B cell (primary cell): ENCODE data around the gene UQCR10. TPM values are rescaled to one million over a fixed set of nuclear protein-coding genes. Genes with fewer than 3 reads are reported as not detected.

Source experiments
- ATAC-seq: fragments of 200-7000 bp; cut with Tn5 transposase; one replicate; pipeline ENCODE4 v1.10.0; 2021; ENCODE audit warnings: low read depth, mild to moderate bottlenecking, moderate number of reproducible peaks, moderate library complexity
- CTCF ChIA-PET: fragments of 350-600 bp; sonication (Branson Sonifier 250); formaldehyde crosslinking; loops from one replicate; lab custom pipeline; 2021; ENCODE audit warnings: antibody characterized with exemption, inconsistent platforms; lab: Charles Lee
- POLR2A ChIA-PET: fragments of 350-600 bp; sonication (Branson Sonifier 250); formaldehyde crosslinking; loops from one replicate; lab custom pipeline; 2021; ENCODE audit warnings: antibody characterized with exemption; lab: Charles Lee
- DNase-seq: peaks from one replicate; pipeline ENCODE4 v3.0.0; 2013
- H2AFZ ChIP-seq: 2 replicates; pipeline ENCODE4 v1.6.1; 2012; ENCODE audit warnings: mild to moderate bottlenecking, low read depth, low read length; ENCODE audit not compliant: insufficient read depth, poor library complexity, severe bottlenecking
- H3K27ac ChIP-seq, 2 donors: 1 replicate in 1 of 2; 2 replicates in 1 of 2; pipeline ENCODE4 v1.5.1; 2012 to 2013; ENCODE audit warnings: low read length in 2 of 2, mild to moderate bottlenecking in 2 of 2, moderate library complexity in 1 of 2
- H3K27me3 ChIP-seq, 4 experiments: fragments of 200-600 bp in 1 of 4; sonication (generic) in 1 of 4; replicated peaks in 1 of 4; 1 replicate in 2 of 4; 2 replicates in 2 of 4; pipeline versions ENCODE4 v1.6.1 to v1.7.0; 2013 to 2016; ENCODE audit warnings: low read length in 3 of 4, mild to moderate bottlenecking in 2 of 4, mixed read lengths in 1 of 4, moderate library complexity in 1 of 4; ENCODE audit not compliant: insufficient read depth in 4 of 4, control insufficient read depth in 3 of 4; ENCODE audit errors: control extremely low read depth in 1 of 4
- H3K36me3 ChIP-seq, 2 experiments: replicated peaks in 1 of 2; 1 replicate in 1 of 2; 2 replicates in 1 of 2; pipeline versions ENCODE4 v1.6.1 to v1.7.1; 2013; ENCODE audit warnings: low read length in 1 of 2; ENCODE audit not compliant: insufficient read depth in 2 of 2, control insufficient read depth in 1 of 2; ENCODE audit errors: control extremely low read depth in 1 of 2, extremely low read depth in 1 of 2
- H3K4me1 ChIP-seq, 2 donors: fragments of 200-600 bp in 1 of 2; sonication (generic) in 1 of 2; 1 replicate in 1 of 2; 2 replicates in 1 of 2; pipeline versions ENCODE4 v1.5.1 to v1.6.1; 2013 to 2017; ENCODE audit warnings: low read length in 2 of 2; ENCODE audit not compliant: control insufficient read depth in 2 of 2, insufficient read depth in 2 of 2
- H3K4me2 ChIP-seq: replicated peaks from 2 replicates; pipeline ENCODE3; 2012; ENCODE audit warnings: mild to moderate bottlenecking, low read depth, low read length; ENCODE audit not compliant: poor library complexity, severe bottlenecking
- H3K4me3 ChIP-seq, 5 experiments: fragments of 200-600 bp in 1 of 5; sonication (generic) in 1 of 5; 1 replicate in 3 of 5; 2 replicates in 2 of 5; pipeline versions ENCODE4 v1.5.1 to v1.7.0; 2011 to 2016; ENCODE audit warnings: low read length in 4 of 5, mild to moderate bottlenecking in 4 of 5, low read depth in 2 of 5, control low read depth in 1 of 5, moderate library complexity in 1 of 5; ENCODE audit not compliant: insufficient read depth in 1 of 5; ENCODE audit errors: control extremely low read depth in 1 of 5, extremely low read depth in 1 of 5
- H3K79me2 ChIP-seq: fragments of 200-600 bp; sonication (generic); one replicate; pipeline ENCODE4 v1.6.0; 2016; ENCODE audit warnings: low read length; ENCODE audit not compliant: control insufficient read depth, insufficient read depth
- H3K9ac ChIP-seq: fragments of 200-600 bp; sonication (generic); 2 replicates; pipeline ENCODE4 v1.6.1; 2017; ENCODE audit warnings: mild to moderate bottlenecking, low read length, moderate library complexity
- H3K9me3 ChIP-seq, 3 donors: one replicate each; pipeline versions ENCODE4 v1.6.1 to v1.7.1; 2013; ENCODE audit warnings: low read length in 2 of 3; ENCODE audit not compliant: control insufficient read depth in 2 of 3, insufficient read depth in 1 of 3; ENCODE audit errors: control extremely low read depth in 1 of 3
- H4K20me1 ChIP-seq: 2 replicates; pipeline ENCODE4 v1.6.0; 2012; ENCODE audit warnings: mild to moderate bottlenecking, low read length; ENCODE audit not compliant: insufficient read depth, control insufficient read depth, poor library complexity, severe bottlenecking
- H3K27ac Mint-ChIP-seq: one replicate; pipeline ENCODE4 v1.8.0; 2021; ENCODE audit warnings: mixed read lengths
- H3K27me3 Mint-ChIP-seq: one replicate; pipeline ENCODE4 v1.8.0; 2021; ENCODE audit warnings: mixed read lengths
- H3K4me1 Mint-ChIP-seq: one replicate; pipeline ENCODE4 v1.8.0; 2021; ENCODE audit warnings: mixed read lengths
- H3K4me3 Mint-ChIP-seq: one replicate; pipeline ENCODE4 v1.8.0; 2021; ENCODE audit warnings: mixed read lengths
- H3K9me3 Mint-ChIP-seq: one replicate; pipeline ENCODE4 v1.8.0; 2022; ENCODE audit warnings: mixed read lengths; ENCODE audit not compliant: insufficient read depth
- EZH2 ChIP-seq: IDR thresholded peaks from 2 replicates; pipeline ENCODE4 v1.6.1; 2012; ENCODE audit warnings: borderline replicate concordance, low read depth, mild to moderate bottlenecking, moderate library complexity, low read length; ENCODE audit not compliant: insufficient read depth, poor library complexity, severe bottlenecking
- WGBS: methylation state at CpG from one replicate; pipeline ENCODE4 v1.1.5; 2013; ENCODE audit warnings: missing lambda C conversion rate; ENCODE audit not compliant: insufficient coverage; 5-methylcytosine and 5-hydroxymethylcytosine counted together
- intact Hi-C: fragments of 100-400 bp; cut with micrococcal nuclease; formaldehyde crosslinking; loops from one replicate; pipeline ENCODE4 v1.10.0; 2022
- polyA plus RNA-seq: library from polyadenylated mRNA; depleted of rRNA; stranded (reverse); fragments of >200 nt; gene quantifications from 2 replicates; pipeline ENCODE4 v1.2.3, GENCODE V29; 2012
- total RNA-seq, 2 donors: library from RNA; stranded (reverse); fragments of 120-200 nt in 1 of 2; gene quantifications; 1 replicate in 1 of 2; 2 replicates in 1 of 2; pipeline versions ENCODE4 v1.2.3 to v1.2.4, GENCODE V29; 2013 to 2022
- TF ChIP-seq, protein P1 (sequence below): fragments of 200-600 bp; IDR thresholded peaks from one replicate; pipeline ENCODE4 v1.8.0; 2022; ENCODE audit warnings: antibody characterized with exemption, mild to moderate bottlenecking

UQCR10 gene
- total and polyA plus RNA-seq, 2 donors (not counting 1 experiment from before 2014, with no cell fraction given) = 41.0 to 67.6 TPM

- Histone ChIP-seq H3K27ac (no peak overlapping the region), H3K79me2 (no peaks in the 10 kb centered on the region), H3K9ac (no peak overlapping the region), H3K4me3 (no peak overlapping the region), H3K9me3 (no peaks in the 10 kb centered on the region), H3K4me2 (no peak overlapping the region), H4K20me1 (no peaks in the 10 kb centered on the region), H2AFZ (no peak overlapping the region), H3K27me3 (no peaks in the 10 kb centered on the region), H3K36me3 (peaks cover 0 to 83% of the 10 kb centered on the region in 2 experiments), H3K4me1 (peaks cover 7 to 24% of the 10 kb centered on the region in 2 donors)
- 95% methylated on average over 8 of the region's 8 CpGs for WGBS
- POLR2A ChIA-PET = no interaction called here
- Mint-ChIP-seq H3K27ac (no peak overlapping the region), H3K27me3 (no peaks in the 10 kb centered on the region), H3K4me1 (peaks cover 11% of the 10 kb centered on the region), H3K4me3 (no peak overlapping the region), H3K9me3 (no peaks in the 10 kb centered on the region)
- no peak for ATAC-seq
- no peak for DNase-seq
- intact Hi-C loops = no loop called here
- no peak for TF ChIP-seq EZH2
- TF ChIP-seq, protein P1, sequence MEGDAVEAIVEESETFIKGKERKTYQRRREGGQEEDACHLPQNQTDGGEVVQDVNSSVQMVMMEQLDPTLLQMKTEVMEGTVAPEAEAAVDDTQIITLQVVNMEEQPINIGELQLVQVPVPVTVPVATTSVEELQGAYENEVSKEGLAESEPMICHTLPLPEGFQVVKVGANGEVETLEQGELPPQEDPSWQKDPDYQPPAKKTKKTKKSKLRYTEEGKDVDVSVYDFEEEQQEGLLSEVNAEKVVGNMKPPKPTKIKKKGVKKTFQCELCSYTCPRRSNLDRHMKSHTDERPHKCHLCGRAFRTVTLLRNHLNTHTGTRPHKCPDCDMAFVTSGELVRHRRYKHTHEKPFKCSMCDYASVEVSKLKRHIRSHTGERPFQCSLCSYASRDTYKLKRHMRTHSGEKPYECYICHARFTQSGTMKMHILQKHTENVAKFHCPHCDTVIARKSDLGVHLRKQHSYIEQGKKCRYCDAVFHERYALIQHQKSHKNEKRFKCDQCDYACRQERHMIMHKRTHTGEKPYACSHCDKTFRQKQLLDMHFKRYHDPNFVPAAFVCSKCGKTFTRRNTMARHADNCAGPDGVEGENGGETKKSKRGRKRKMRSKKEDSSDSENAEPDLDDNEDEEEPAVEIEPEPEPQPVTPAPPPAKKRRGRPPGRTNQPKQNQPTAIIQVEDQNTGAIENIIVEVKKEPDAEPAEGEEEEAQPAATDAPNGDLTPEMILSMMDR = no peak
- CTCF ChIA-PET = interaction anchor here (0.7 kb wide), 1 partner anchor 16 kb away, joined by 4 read pairs; no protein-coding TSS in a partner anchor
These were observed 32.1 kb downstream of the UQCR10 start for GRCh38 chr22:29799217-29799680.

- Mint-ChIP-seq H3K27me3 (no peaks in the 10 kb centered on the region), H3K4me1 (peaks cover 11% of the 10 kb centered on the region), H3K27ac (no peak overlapping the region), H3K4me3 (no peak overlapping the region), H3K9me3 (no peaks in the 10 kb centered on the region)
- Histone ChIP-seq H3K9me3 (no peaks in the 10 kb centered on the region), H3K4me1 (peaks cover 7 to 24% of the 10 kb centered on the region in 2 donors), H3K27ac (no peak overlapping the region), H2AFZ (no peak overlapping the region), H4K20me1 (no peaks in the 10 kb centered on the region), H3K79me2 (no peaks in the 10 kb centered on the region), H3K4me3 (no peak overlapping the region), H3K4me2 (no peak overlapping the region), H3K9ac (no peak overlapping the region), H3K27me3 (no peaks in the 10 kb centered on the region), H3K36me3 (peaks cover 0 to 88% of the 10 kb centered on the region in 2 experiments)
- DNase-seq (no peak), ATAC-seq (no peak)
- intact Hi-C loops = no loop called here
- TF ChIP-seq, protein P1 = no peak
- no peak for TF ChIP-seq EZH2
- WGBS = 96% methylated on average over 4 of the region's 5 CpGs
- ChIA-PET CTCF (no interaction called here), POLR2A (no interaction called here)
These were observed 34.0 kb downstream of the UQCR10 start for GRCh38 chr22:29801153-29801552.
